MM.1S (cell line): ENCODE data around the gene LMO7.

ENCODE experiments used
- DNase-seq: peaks from one replicate; pipeline ENCODE4 v3.0.0-alpha.2; 2015
- H2AFZ ChIP-seq: fragments of 300-600 bp; sonication (generic); 2 replicates; pipeline ENCODE4 v1.6.0; 2016; ENCODE audit warnings: antibody characterized with exemption, low read length
- H3F3A ChIP-seq: fragments of 300-600 bp; sonication (generic); 2 replicates; pipeline ENCODE4 v1.6.1; 2016; ENCODE audit warnings: mild to moderate bottlenecking, antibody characterized with exemption, low read length, moderate library complexity, mixed read lengths; ENCODE audit not compliant: insufficient read depth
- H3K27ac ChIP-seq: fragments of 300-600 bp; sonication (generic); 2 replicates; pipeline ENCODE4 v1.5.1; 2016; ENCODE audit warnings: mild to moderate bottlenecking, low read length
- H3K27me3 ChIP-seq: fragments of 300-600 bp; sonication (generic); replicated peaks from 2 replicates; pipeline ENCODE4 v1.6.0; 2016; ENCODE audit warnings: low read length; ENCODE audit not compliant: insufficient read depth
- H3K36me3 ChIP-seq: fragments of 300-600 bp; sonication (generic); replicated peaks from 2 replicates; pipeline ENCODE4 v1.6.1; 2016; ENCODE audit warnings: mild to moderate bottlenecking, low read length, mixed read lengths; ENCODE audit not compliant: insufficient read depth
- H3K4me1 ChIP-seq: fragments of 300-600 bp; sonication (generic); 2 replicates; pipeline ENCODE4 v1.6.1; 2016; ENCODE audit warnings: low read length, mixed read lengths
- H3K4me2 ChIP-seq: fragments of 300-600 bp; sonication (generic); 2 replicates; pipeline ENCODE4 v1.6.0; 2016; ENCODE audit warnings: low read depth, low read length
- H3K4me3 ChIP-seq: fragments of 300-600 bp; sonication (generic); 2 replicates; pipeline ENCODE4 v1.5.1; 2016; ENCODE audit warnings: low read length, mixed read lengths
- H3K79me2 ChIP-seq: fragments of 300-600 bp; sonication (generic); 2 replicates; pipeline ENCODE4 v1.6.1; 2016; ENCODE audit warnings: mixed run types, low read length, mixed read lengths
- H3K9ac ChIP-seq: fragments of 300-600 bp; sonication (generic); 2 replicates; pipeline ENCODE4 v1.6.1; 2016; ENCODE audit warnings: low read length, mixed read lengths
- H3K9me2 ChIP-seq: fragments of 300-600 bp; sonication (generic); replicated peaks from 2 replicates; pipeline ENCODE4 v1.6.1; 2016; ENCODE audit warnings: mild to moderate bottlenecking, low read length, mixed read lengths; ENCODE audit not compliant: insufficient read depth
- H3K9me3 ChIP-seq: fragments of 300-600 bp; sonication (generic); replicated peaks from 2 replicates; pipeline ENCODE4 v1.6.1; 2016; ENCODE audit warnings: mild to moderate bottlenecking, low read length, mixed read lengths; ENCODE audit not compliant: insufficient read depth
- H4K20me1 ChIP-seq: fragments of 300-600 bp; sonication (generic); 2 replicates; pipeline ENCODE4 v1.6.1; 2016; ENCODE audit warnings: mild to moderate bottlenecking, low read length, moderate library complexity, mixed read lengths; ENCODE audit not compliant: insufficient read depth
- CTCF ChIP-seq: fragments of 300-600 bp; sonication (generic); IDR thresholded peaks from 2 replicates; pipeline ENCODE4 v1.5.1; 2016; ENCODE audit warnings: antibody characterized with exemption, low read length, mixed read lengths
- EZH2 ChIP-seq: fragments of 300-600 bp; sonication (generic); optimal IDR thresholded peaks from 2 replicates; pipeline ENCODE3; 2017; ENCODE audit warnings: low read depth, mild to moderate bottlenecking, antibody characterized with exemption, low read length, mixed read lengths
- EZH2phosphoT487 ChIP-seq: fragments of 300-600 bp; sonication (generic); IDR thresholded peaks from 2 replicates; pipeline ENCODE4 v1.6.1; 2018; ENCODE audit warnings: antibody characterized with exemption, low read length

Gene LMO7

GRCh38 chr13:75705908-75706307 lies 69.8 kb downstream of the LMO7 start:
- no peaks in the 10 kb centered on the region for H3K9me3 ChIP-seq
- DNase-seq = no peak
- H2AFZ ChIP-seq = no peak overlapping the region
- no peaks in the 10 kb centered on the region for H3K9me2 ChIP-seq
- no peaks in the 10 kb centered on the region for H3K36me3 ChIP-seq
- no peaks in the 10 kb centered on the region for H3F3A ChIP-seq
- no peaks in the 10 kb centered on the region for H3K4me1 ChIP-seq
- no peak overlapping the region for H3K4me2 ChIP-seq
- TF ChIP-seq EZH2 (no peak), CTCF (no peak), EZH2phosphoT487 (no peak)
- H3K27me3 ChIP-seq = no peaks in the 10 kb centered on the region
- H4K20me1 ChIP-seq = no peaks in the 10 kb centered on the region
- H3K79me2 ChIP-seq = no peaks in the 10 kb centered on the region
- H3K4me3 ChIP-seq = no peak overlapping the region
- no peak overlapping the region for H3K9ac ChIP-seq
- no peak overlapping the region for H3K27ac ChIP-seq

- Histone ChIP-seq H3K36me3 (no peaks in the 10 kb centered on the region), H3K9me3 (no peaks in the 10 kb centered on the region), H3K4me1 (no peaks in the 10 kb centered on the region), H3K27me3 (no peaks in the 10 kb centered on the region), H3K27ac (no peak overlapping the region), H3K4me3 (no peak overlapping the region), H3F3A (no peaks in the 10 kb centered on the region), H3K9me2 (no peaks in the 10 kb centered on the region), H2AFZ (no peak overlapping the region), H3K79me2 (no peaks in the 10 kb centered on the region), H4K20me1 (no peaks in the 10 kb centered on the region), H3K9ac (no peak overlapping the region), H3K4me2 (no peak overlapping the region)
- DNase-seq = no peak
- TF ChIP-seq CTCF (no peak), EZH2phosphoT487 (no peak), EZH2 (no peak)
Observed at GRCh38 chr13:75713852-75714251, 77.7 kb downstream of the LMO7 start.

- TF ChIP-seq EZH2 (no peak), CTCF (no peak), EZH2phosphoT487 (no peak)
- no peaks in the 10 kb centered on the region for H3F3A ChIP-seq
- no peak overlapping the region for H3K4me2 ChIP-seq
- no peak overlapping the region for H3K9ac ChIP-seq
- H3K9me3 ChIP-seq = no peaks in the 10 kb centered on the region
- no peak overlapping the region for H3K4me3 ChIP-seq
- no peaks in the 10 kb centered on the region for H3K4me1 ChIP-seq
- H2AFZ ChIP-seq = no peak overlapping the region
- H3K27me3 ChIP-seq = no peaks in the 10 kb centered on the region
- no peaks in the 10 kb centered on the region for H4K20me1 ChIP-seq
- H3K79me2 ChIP-seq = no peaks in the 10 kb centered on the region
- H3K36me3 ChIP-seq = no peaks in the 10 kb centered on the region
- H3K27ac ChIP-seq = no peak overlapping the region
- H3K9me2 ChIP-seq = no peaks in the 10 kb centered on the region
- DNase-seq = peak; percentile 30
Observed at GRCh38 chr13:75715601-75716523, 79.7 kb downstream of the LMO7 start.
